Gastroesophageal sphincter (tissue), 4 donors: ENCODE results near the gene KIAA0586. TPM values are rescaled to one million over a fixed set of nuclear protein-coding genes. Genes with fewer than 3 reads are reported as not detected.

Experiments
- ATAC-seq: fragments of 150-250 bp; one replicate; pipeline ENCODE4 v1.9.1; 2016; ENCODE audit warnings: mild to moderate bottlenecking, moderate library complexity
- H3K27ac ChIP-seq, 4 donors: fragments of 200-600 bp; sonication (generic) in 3 of 4; 1 replicate in 3 of 4; 2 replicates in 1 of 4; pipeline ENCODE4 v1.5.1; 2016 to 2019
- H3K27me3 ChIP-seq: fragments of 200-600 bp; sonication (generic); one replicate; pipeline ENCODE4 v1.5.1; 2019
- H3K36me3 ChIP-seq, 2 donors: fragments of 200-600 bp; sonication (generic); one replicate each; pipeline ENCODE4 v1.5.1; 2019; ENCODE audit warnings: control low read depth in 1 of 2
- H3K4me1 ChIP-seq, 3 donors: fragments of 200-600 bp; sonication (generic); 1 replicate in 2 of 3; 2 replicates in 1 of 3; pipeline ENCODE4 v1.5.1; 2016 to 2019; ENCODE audit warnings: control low read depth in 2 of 3
- H3K4me3 ChIP-seq, 2 donors: fragments of 200-600 bp; sonication (generic); one replicate each; pipeline ENCODE4 v1.5.1; 2019; ENCODE audit warnings: mild to moderate bottlenecking in 1 of 2, moderate library complexity in 1 of 2
- H3K9me3 ChIP-seq, 3 donors: fragments of 200-600 bp; sonication (generic); one replicate each; pipeline ENCODE4 v1.5.1; 2017 to 2019; ENCODE audit warnings: control low read depth in 2 of 3
- EP300 ChIP-seq: sonication (generic); formaldehyde crosslinking; IDR thresholded peaks from one replicate; pipeline ENCODE4 v1.6.1; 2017; ENCODE audit warnings: antibody characterized with exemption, mild to moderate bottlenecking
- POLR2A ChIP-seq, 2 donors: fragments of 450-650 bp; IDR thresholded peaks; one replicate each; pipeline ENCODE4 v1.6.1; 2017; ENCODE audit warnings: antibody characterized with exemption in 2 of 2, mild to moderate bottlenecking in 2 of 2, moderate library complexity in 1 of 2
- POLR2AphosphoS5 ChIP-seq: sonication (generic); formaldehyde crosslinking; IDR thresholded peaks from one replicate; pipeline ENCODE4 v1.6.1; 2017; ENCODE audit warnings: antibody characterized with exemption
- WGBS, 2 donors: methylation state at CpG; one replicate each; pipeline ENCODE4 v1.1.5; 2018; ENCODE audit warnings: low coverage in 1 of 2; 5-methylcytosine and 5-hydroxymethylcytosine counted together
- total RNA-seq, 4 donors: library from RNA; depleted of rRNA; stranded (reverse); fragments of >200 nt; gene quantifications; one replicate each; pipeline ENCODE4 v1.1.0, GENCODE V29; 2016
- TF ChIP-seq, protein P1 (sequence below), 4 experiments: fragments of 200-600 bp in 2 of 4; fragments of 450-650 bp in 2 of 4; sonication (generic) in 1 of 4; IDR thresholded peaks; one replicate each; pipeline ENCODE4 v1.5.1; 2017 to 2019; ENCODE audit warnings: antibody characterized with exemption in 4 of 4, mild to moderate bottlenecking in 2 of 4, moderate library complexity in 2 of 4

Gene KIAA0586
- total RNA-seq, 4 donors from 2014 or later = 11.6 to 22.4 (median 18.0) TPM

DNA sequence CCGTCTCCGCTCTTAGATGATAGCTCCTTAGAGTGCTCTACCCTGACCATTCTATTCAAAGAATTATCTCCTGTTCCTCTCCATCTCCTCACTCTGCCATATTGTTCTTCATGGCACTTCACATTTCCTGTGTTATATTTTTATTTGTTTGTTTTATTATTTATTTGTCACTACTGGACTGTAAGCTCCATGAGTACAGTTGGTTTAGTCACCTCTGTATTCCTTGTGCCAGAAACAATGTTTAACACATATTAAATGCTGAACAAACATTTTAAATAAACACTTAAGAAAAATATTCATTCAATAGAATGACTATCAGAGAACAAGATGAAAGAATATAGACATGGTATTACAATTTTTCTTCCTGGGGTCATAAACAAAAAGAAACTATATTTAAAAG is 35.6 kb downstream of the KIAA0586 start:
- no peak for ATAC-seq
- Histone ChIP-seq H3K36me3 (peaks cover 0 to 85% of the 10 kb centered on the region in 2 donors), H3K4me1 (no peaks in the 10 kb centered on the region), H3K4me3 (no peak overlapping the region), H3K27ac (no peak overlapping the region), H3K9me3 (no peaks in the 10 kb centered on the region), H3K27me3 (no peaks in the 10 kb centered on the region)
- no peak for TF ChIP-seq POLR2AphosphoS5
- no peak for TF ChIP-seq EP300
- TF ChIP-seq, protein P1, sequence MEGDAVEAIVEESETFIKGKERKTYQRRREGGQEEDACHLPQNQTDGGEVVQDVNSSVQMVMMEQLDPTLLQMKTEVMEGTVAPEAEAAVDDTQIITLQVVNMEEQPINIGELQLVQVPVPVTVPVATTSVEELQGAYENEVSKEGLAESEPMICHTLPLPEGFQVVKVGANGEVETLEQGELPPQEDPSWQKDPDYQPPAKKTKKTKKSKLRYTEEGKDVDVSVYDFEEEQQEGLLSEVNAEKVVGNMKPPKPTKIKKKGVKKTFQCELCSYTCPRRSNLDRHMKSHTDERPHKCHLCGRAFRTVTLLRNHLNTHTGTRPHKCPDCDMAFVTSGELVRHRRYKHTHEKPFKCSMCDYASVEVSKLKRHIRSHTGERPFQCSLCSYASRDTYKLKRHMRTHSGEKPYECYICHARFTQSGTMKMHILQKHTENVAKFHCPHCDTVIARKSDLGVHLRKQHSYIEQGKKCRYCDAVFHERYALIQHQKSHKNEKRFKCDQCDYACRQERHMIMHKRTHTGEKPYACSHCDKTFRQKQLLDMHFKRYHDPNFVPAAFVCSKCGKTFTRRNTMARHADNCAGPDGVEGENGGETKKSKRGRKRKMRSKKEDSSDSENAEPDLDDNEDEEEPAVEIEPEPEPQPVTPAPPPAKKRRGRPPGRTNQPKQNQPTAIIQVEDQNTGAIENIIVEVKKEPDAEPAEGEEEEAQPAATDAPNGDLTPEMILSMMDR (IDR thresholded peaks at IDR 0.05) = no peak
- no peak for TF ChIP-seq POLR2A (IDR thresholded peaks at IDR 0.05)
- 100% methylated on average over 2 of the region's 2 CpGs for WGBS, 2 donors

DNA sequence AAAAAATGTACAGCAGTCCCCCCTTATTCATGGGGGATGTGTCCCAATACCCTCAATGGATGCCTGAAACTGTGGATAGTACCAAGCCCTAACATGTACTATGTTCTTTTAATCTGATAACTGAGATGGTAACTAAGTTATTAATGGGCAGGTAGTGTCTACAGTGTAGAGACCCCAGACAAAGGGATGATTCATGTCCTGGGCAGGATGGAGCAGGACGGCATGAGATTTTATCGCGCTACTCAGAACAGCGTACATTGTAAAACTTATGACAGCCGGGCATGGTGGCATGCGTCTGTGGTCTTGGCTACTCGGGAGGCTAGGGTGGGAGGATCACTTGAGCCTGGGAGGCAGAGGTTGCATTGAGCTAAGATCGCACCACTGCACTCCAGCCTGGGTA is 37.1 kb downstream of the KIAA0586 start:
- H3K36me3 ChIP-seq = peaks cover 0 to 87% of the 10 kb centered on the region in 2 donors
- no peak for ATAC-seq
- no peak overlapping the region for H3K27ac ChIP-seq
- H3K27me3 ChIP-seq = no peaks in the 10 kb centered on the region
- no peak overlapping the region for H3K4me3 ChIP-seq
- TF ChIP-seq EP300 (no peak), POLR2AphosphoS5 (no peak), POLR2A (IDR thresholded peaks at IDR 0.05) (no peak)
- TF ChIP-seq, protein P1 (IDR thresholded peaks at IDR 0.05) = no peak
- 88 to 92% methylated on average over 6 to 8 of the region's 8 CpGs for WGBS, 2 donors
- H3K4me1 ChIP-seq = no peaks in the 10 kb centered on the region
- no peaks in the 10 kb centered on the region for H3K9me3 ChIP-seq

DNA sequence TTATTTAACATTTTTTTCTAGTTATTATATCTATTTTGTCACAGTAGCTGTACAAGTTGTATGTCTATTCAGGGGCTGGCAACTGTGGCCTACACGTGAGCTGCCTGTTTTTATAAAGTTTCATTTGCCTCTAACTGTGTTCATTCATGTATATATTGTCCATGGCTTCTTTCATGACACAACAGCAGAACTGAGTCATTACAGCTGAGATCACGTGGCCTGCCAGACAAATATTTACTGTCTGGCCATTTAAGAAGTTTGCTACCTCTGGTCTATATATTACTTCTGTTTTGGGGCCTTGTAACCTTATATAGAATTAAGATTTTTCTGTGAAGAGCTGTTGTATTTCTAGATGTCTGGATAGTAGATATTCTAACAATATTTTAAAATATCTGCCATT is 37.9 kb downstream of the KIAA0586 start:
- Histone ChIP-seq H3K27me3 (no peaks in the 10 kb centered on the region), H3K9me3 (no peaks in the 10 kb centered on the region), H3K27ac (no peak overlapping the region), H3K4me1 (no peaks in the 10 kb centered on the region), H3K36me3 (peaks cover 0 to 82% of the 10 kb centered on the region in 2 donors), H3K4me3 (no peak overlapping the region)
- TF ChIP-seq, protein P1 (IDR thresholded peaks at IDR 0.05) = no peak
- no peak for TF ChIP-seq POLR2AphosphoS5
- no peak for TF ChIP-seq POLR2A (IDR thresholded peaks at IDR 0.05)
- no peak for TF ChIP-seq EP300
- 85% methylated on average over 2 of the region's 2 CpGs for WGBS, 2 donors
- no peak for ATAC-seq

DNA sequence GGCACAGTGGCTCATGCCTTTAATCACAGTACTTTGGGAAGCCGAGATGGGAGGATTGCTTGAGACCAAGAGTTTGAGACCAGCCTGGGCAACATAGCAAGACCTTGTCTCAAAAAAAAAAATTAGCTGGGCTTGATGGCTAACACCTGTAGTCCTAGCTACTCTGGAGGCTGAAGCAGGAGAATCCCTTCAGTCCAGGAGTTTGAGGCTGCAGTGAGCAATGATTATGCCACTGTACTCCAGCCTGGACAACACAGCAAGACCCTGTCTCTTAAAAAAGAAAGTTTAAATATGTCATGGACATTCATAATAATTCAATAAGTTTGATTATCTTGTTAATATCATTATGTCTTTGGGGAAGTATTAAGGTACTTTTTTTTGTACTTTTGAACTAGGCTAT is 38.9 kb downstream of the KIAA0586 start:
- no peaks in the 10 kb centered on the region for H3K27me3 ChIP-seq
- H3K36me3 ChIP-seq = peaks cover 0 to 82% of the 10 kb centered on the region in 2 donors
- no peak for TF ChIP-seq POLR2A (IDR thresholded peaks at IDR 0.05)
- no peak for TF ChIP-seq EP300
- TF ChIP-seq, protein P1 (IDR thresholded peaks at IDR 0.05) = no peak
- no peak for TF ChIP-seq POLR2AphosphoS5
- no peak overlapping the region for H3K4me3 ChIP-seq
- H3K4me1 ChIP-seq = no peaks in the 10 kb centered on the region
- ATAC-seq = no peak
- WGBS, 2 donors = 90% methylated on average over 1 of the region's 1 CpG; no CpG with 5 or more reads in 1 of the 2 donors
- no peak overlapping the region for H3K27ac ChIP-seq
- H3K9me3 ChIP-seq = no peaks in the 10 kb centered on the region

DNA sequence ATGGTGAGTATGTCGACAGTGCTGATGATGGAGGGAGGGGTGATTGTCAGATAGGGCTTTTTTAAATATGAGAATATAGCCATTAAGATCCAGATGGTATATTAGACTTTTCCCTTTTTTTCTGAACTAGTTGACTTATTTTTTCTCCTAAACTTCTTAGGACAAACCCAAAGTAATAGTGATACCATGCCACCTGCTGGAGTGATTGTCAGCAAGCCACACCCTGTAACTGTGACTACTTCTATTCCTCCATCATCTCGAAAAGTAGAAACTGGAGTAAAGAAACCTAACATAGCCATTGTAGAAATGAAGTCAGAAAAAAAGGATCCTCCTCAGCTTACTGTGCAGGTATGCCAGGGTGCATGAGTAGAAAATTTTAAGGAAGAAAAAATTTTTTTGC is 40.1 kb downstream of the KIAA0586 start:
- ATAC-seq = no peak
- Histone ChIP-seq H3K27ac (no peak overlapping the region), H3K4me3 (no peak overlapping the region), H3K9me3 (no peaks in the 10 kb centered on the region), H3K27me3 (no peaks in the 10 kb centered on the region), H3K4me1 (no peaks in the 10 kb centered on the region), H3K36me3 (peaks cover 0 to 81% of the 10 kb centered on the region in 2 donors)
- no peak for TF ChIP-seq POLR2A (IDR thresholded peaks at IDR 0.05)
- 86 to 92% methylated on average over 1 to 2 of the region's 2 CpGs for WGBS, 2 donors
